Omental fat pad (tissue), 4 donors: ENCODE data around the gene TMEM220. TPM values are rescaled to one million over a fixed set of nuclear protein-coding genes. Genes with fewer than 3 reads are reported as not detected.
A peak's percentile ranks its signal among the peaks of the same experiment; 100 is the strongest.

Source experiments
- ATAC-seq: fragments of 150-250 bp; one replicate; pipeline ENCODE4 v1.9.1; 2016; ENCODE audit warnings: mild to moderate bottlenecking, moderate library complexity; ENCODE audit not compliant: low FRiP score
- DNase-seq: peaks from one replicate; pipeline ENCODE4 v3.0.0-alpha.2; 2019; ENCODE audit warnings: low spot score
- CTCF ChIP-seq, 3 donors: fragments of 450-650 bp; IDR thresholded peaks; one replicate each; pipeline ENCODE4 v1.5.1; 2016 to 2017; ENCODE audit warnings: antibody characterized with exemption in 3 of 3, mild to moderate bottlenecking in 3 of 3, moderate library complexity in 2 of 3
- total RNA-seq, 4 donors: library from RNA; depleted of rRNA; stranded (reverse); fragments of >200 nt; gene quantifications; one replicate each; pipeline ENCODE4 v1.1.0, GENCODE V29; 2016

The TMEM220 gene
- total RNA-seq, 4 donors from 2014 or later, result 7.8 to 17.4 (median 13.4) TPM

- DNase-seq, result no peak
- no peak for TF ChIP-seq CTCF (IDR thresholded peaks at IDR 0.05)
- no peak for ATAC-seq
These were observed 20.4 kb upstream of the TMEM220 start for GRCh38 chr17:10750210-10750609.

- ATAC-seq (no peak), DNase-seq (no peak)
- no peak for TF ChIP-seq CTCF (IDR thresholded peaks at IDR 0.05)
These were observed 18.8 kb upstream of the TMEM220 start for GRCh38 chr17:10748531-10749181.

- ATAC-seq (peak; percentile 75), DNase-seq (no peak)
- no peak for TF ChIP-seq CTCF (IDR thresholded peaks at IDR 0.05)
These were observed 15.4 kb upstream of the TMEM220 start for GRCh38 chr17:10745231-10745630.

- no peak for ATAC-seq
- TF ChIP-seq CTCF (IDR thresholded peaks at IDR 0.05), result no peak
- no peak for DNase-seq
These were observed 14.7 kb upstream of the TMEM220 start for GRCh38 chr17:10744501-10745000.

GRCh38 chr17:10743316-10744009, 13.6 kb upstream of the TMEM220 start:
- ATAC-seq, result peak; percentile 57
- no peak for DNase-seq
- no peak for TF ChIP-seq CTCF (IDR thresholded peaks at IDR 0.05)

GRCh38 chr17:10742431-10742830, 12.6 kb upstream of the TMEM220 start:
- TF ChIP-seq CTCF (IDR thresholded peaks at IDR 0.05), result no peak
- no peak for DNase-seq
- no peak for ATAC-seq
